GM12878 (cell line): ENCODE results near the gene LIMK1. TPM values are rescaled to one million over a fixed set of nuclear protein-coding genes. Genes with fewer than 3 reads are reported as not detected.

Experiments
- ATAC-seq: fragments of 200-7000 bp; cut with Tn5 transposase; 3 replicates; pipeline ENCODE4 v1.9.1; 2020; ENCODE audit warnings: mild to moderate bottlenecking, moderate library complexity
- BruUV-seq: library from RNA; stranded (reverse); fragments of 400-500 nt; replicated peaks from 2 replicates; lab custom pipeline; 2021; lab: Mats Ljungman, UMichigan
- CTCF ChIA-PET: fragments of 300-600 bp; sonication (Branson Sonifier 250); formaldehyde crosslinking; extraction: SDS; loops from one replicate; lab custom pipeline; 2021; ENCODE audit warnings: inconsistent platforms; lab: Yijun Ruan, JAX
- POLR2A ChIA-PET: fragments of 350-600 bp; formaldehyde crosslinking; extraction: SDS; loops from one replicate; lab custom pipeline; 2021; ENCODE audit warnings: inconsistent platforms; lab: Charles Lee
- RAD21 ChIA-PET: fragments of 300-600 bp; sonication (Branson Sonifier 250); formaldehyde crosslinking; loops from one replicate; lab custom pipeline; 2023; ENCODE audit warnings: antibody characterized with exemption; ENCODE audit not compliant: unreplicated experiment; lab: Charles Lee
- SMC1A ChIA-PET: fragments of 300-600 bp; sonication (Branson Sonifier 250); formaldehyde crosslinking; loops from one replicate; lab custom pipeline; 2023; ENCODE audit not compliant: unreplicated experiment, uncharacterized antibody; lab: Charles Lee
- DNase-seq: peaks from one replicate; pipeline ENCODE4 v3.0.0-alpha.2; 2011; ENCODE audit warnings: low read depth, low spot score
- FAIRE-seq: peaks from 3 replicates; lab custom pipeline; 2011; peaks lifted over from hg19 to GRCh38; lab: Jason Lieb, UNC
- H2AFZ ChIP-seq: 2 replicates; pipeline ENCODE4 v1.6.0; 2011; ENCODE audit warnings: low read depth, low read length, control low read depth; ENCODE audit not compliant: control insufficient read depth
- H3K27ac ChIP-seq: 2 replicates; pipeline ENCODE4 v1.5.1; 2011; ENCODE audit warnings: control low read depth; ENCODE audit not compliant: control insufficient read depth, insufficient read depth
- H3K27me3 ChIP-seq, 2 experiments: replicated peaks in 1 of 2; 2 replicates each; pipeline versions ENCODE4 v1.6.0 to v1.6.1; 2011; ENCODE audit warnings: low read length in 1 of 2; ENCODE audit not compliant: control insufficient read depth in 2 of 2, insufficient read depth in 2 of 2
- H3K36me3 ChIP-seq, 2 experiments: 2 replicates each; pipeline ENCODE4 v1.5.1; 2011; ENCODE audit warnings: low read length in 1 of 2; ENCODE audit not compliant: control insufficient read depth in 2 of 2, insufficient read depth in 2 of 2
- H3K4me1 ChIP-seq: 2 replicates; pipeline ENCODE4 v1.6.1; 2011; ENCODE audit warnings: mild to moderate bottlenecking, low read length, moderate library complexity, mixed read lengths; ENCODE audit not compliant: control insufficient read depth, insufficient read depth
- H3K4me2 ChIP-seq: 2 replicates; pipeline ENCODE4 v1.6.0; 2011; ENCODE audit warnings: control low read depth; ENCODE audit not compliant: control insufficient read depth, insufficient read depth
- H3K4me3 ChIP-seq: fragments of 200-600 bp; sonication (generic); 2 replicates; pipeline ENCODE4 v1.5.1; 2016
- H3K79me2 ChIP-seq: 2 replicates; pipeline ENCODE4 v1.6.0; 2011; ENCODE audit warnings: low read length; ENCODE audit not compliant: control insufficient read depth, insufficient read depth
- H3K9ac ChIP-seq: 2 replicates; pipeline ENCODE4 v1.8.0; 2011; ENCODE audit warnings: low read length, control low read depth, mixed read lengths; ENCODE audit not compliant: control insufficient read depth, insufficient read depth
- H3K9me3 ChIP-seq: replicated peaks from 3 replicates; pipeline ENCODE4 v1.5.1; 2011; ENCODE audit warnings: mild to moderate bottlenecking, low read length; ENCODE audit not compliant: control insufficient read depth, insufficient read depth
- H4K20me1 ChIP-seq: 2 replicates; pipeline ENCODE4 v1.6.0; 2011; ENCODE audit not compliant: control insufficient read depth, insufficient read depth
- BACH1 ChIP-seq: fragments of 450-650 bp; IDR thresholded peaks from 2 replicates; pipeline ENCODE4 v1.6.1; 2017; ENCODE audit warnings: mild to moderate bottlenecking, borderline replicate concordance
- CBFB ChIP-seq: IDR thresholded peaks from 2 replicates; pipeline ENCODE4 v1.6.1; 2016; ENCODE audit warnings: antibody characterized with exemption, low read depth
- IRF4 ChIP-seq: IDR thresholded peaks from 2 replicates; pipeline ENCODE4 v1.6.1; 2011; ENCODE audit warnings: low read depth, low read length
- KLF5 ChIP-seq: fragments of 450-650 bp; IDR thresholded peaks from 2 replicates; pipeline ENCODE4 v1.6.1; 2014; ENCODE audit warnings: mild to moderate bottlenecking; ENCODE audit not compliant: partially characterized antibody
- MEF2B ChIP-seq: fragments of 450-650 bp; IDR thresholded peaks from 2 replicates; pipeline ENCODE4 v1.6.1; 2018; ENCODE audit warnings: mild to moderate bottlenecking, moderate library complexity; ENCODE audit not compliant: partially characterized antibody, poor library complexity, severe bottlenecking
- PML ChIP-seq: IDR thresholded peaks from 2 replicates; pipeline ENCODE4 v1.6.1; 2012; ENCODE audit warnings: low read length, inconsistent platforms
- POLR2A ChIP-seq: IDR thresholded peaks from 2 replicates; pipeline ENCODE4 v1.6.1; 2011; ENCODE audit warnings: low read depth, mild to moderate bottlenecking, low read length
- POU2F2 ChIP-seq: IDR thresholded peaks from 3 replicates; pipeline ENCODE4 v1.6.1; 2011; ENCODE audit warnings: low read depth, mild to moderate bottlenecking, low read length, borderline replicate concordance
- SPI1 ChIP-seq: IDR thresholded peaks from 2 replicates; pipeline ENCODE4 v1.6.1; 2011; ENCODE audit warnings: low read depth, mild to moderate bottlenecking, low read length, moderate library complexity, borderline replicate concordance; ENCODE audit not compliant: insufficient read depth
- YBX1 ChIP-seq: fragments of 450-650 bp; IDR thresholded peaks from 2 replicates; pipeline ENCODE4 v1.6.1; 2016; ENCODE audit warnings: antibody characterized with exemption
- whole genome bisulfite sequencing: methylation state at CpG from one replicate; pipeline ENCODE4 v1.1.6; 2016; ENCODE audit warnings: low lambda C conversion rate; ENCODE audit not compliant: insufficient replicate concordance, insufficient coverage; ENCODE audit errors: missing lambda C conversion rate; 5-methylcytosine and 5-hydroxymethylcytosine counted together
- in situ Hi-C: fragments of 300-500 bp; cut with MboI; formaldehyde crosslinking; loops from 9 replicates; pipeline ENCODE4 v1.14.3; 2018; ENCODE audit warnings: mixed read lengths
- intact Hi-C: fragments of 100-400 bp; cut with micrococcal nuclease; formaldehyde crosslinking; loops from one replicate; pipeline ENCODE4 v1.14.2; 2022; ENCODE audit not compliant: unreplicated experiment
- polyA plus RNA-seq, 11 experiments: library from polyadenylated mRNA; depleted of rRNA in 4 of 11; unstranded in 6 of 11; stranded (reverse) in 5 of 11; fragments of >200 nt; fragmentation: Nextera tagmentation in 4 of 11; fragmentation: Illumina TruSeq in 1 of 11; extraction: Ambion mirVana in 4 of 11; extraction: Trizol in 1 of 11; gene quantifications; 1 replicate in 1 of 11; 2 replicates in 10 of 11; pipeline versions ENCODE4 v1.2.1 to v1.2.3, GENCODE V29; 2011 to 2016; ENCODE audit warnings: inconsistent platforms in 2 of 11, missing spikeins in 2 of 11, low read depth in 1 of 11
- total RNA-seq, 4 experiments: library from RNA; depleted of rRNA in 3 of 4; stranded (reverse); fragments of >200 nt in 3 of 4; fragmentation: Illumina TruSeq in 1 of 4; extraction: Trizol in 1 of 4; gene quantifications; 2 replicates each; pipeline versions ENCODE4 v1.2.1 to v1.2.3, GENCODE V29; 2013 to 2021
- TF ChIP-seq, protein P1 (sequence below): IDR thresholded peaks from 2 replicates; pipeline ENCODE4 v1.6.1; 2012; ENCODE audit warnings: low read depth, low read length, improper control_type of control experiment
- TF ChIP-seq, protein P2 (sequence below): IDR thresholded peaks from 2 replicates; pipeline ENCODE4 v1.6.1; 2011; ENCODE audit warnings: borderline replicate concordance, low read depth, mild to moderate bottlenecking, moderate library complexity, mixed read lengths, low read length; ENCODE audit not compliant: insufficient read depth; ENCODE audit errors: extremely low read length
- TF ChIP-seq, protein P3 (sequence below), 3 experiments: IDR thresholded peaks in 2 of 3; conservative IDR thresholded peaks in 1 of 3; 2 replicates each; pipeline ENCODE4 v1.5.1; 2011; ENCODE audit warnings: low read depth in 3 of 3, low read length in 3 of 3, mild to moderate bottlenecking in 3 of 3, control low read depth in 2 of 3, moderate library complexity in 2 of 3, inconsistent platforms in 1 of 3, mixed read lengths in 1 of 3; ENCODE audit not compliant: control insufficient read depth in 2 of 3, insufficient read depth in 1 of 3; ENCODE audit errors: extremely low read depth in 1 of 3

Gene LIMK1
- total and polyA plus RNA-seq, 10 of the 15 experiments (the other 5 are each of a cell fraction or from before 2014, with no cell fraction given): 0.71 to 59.4 (median 28.8) TPM

DNA sequence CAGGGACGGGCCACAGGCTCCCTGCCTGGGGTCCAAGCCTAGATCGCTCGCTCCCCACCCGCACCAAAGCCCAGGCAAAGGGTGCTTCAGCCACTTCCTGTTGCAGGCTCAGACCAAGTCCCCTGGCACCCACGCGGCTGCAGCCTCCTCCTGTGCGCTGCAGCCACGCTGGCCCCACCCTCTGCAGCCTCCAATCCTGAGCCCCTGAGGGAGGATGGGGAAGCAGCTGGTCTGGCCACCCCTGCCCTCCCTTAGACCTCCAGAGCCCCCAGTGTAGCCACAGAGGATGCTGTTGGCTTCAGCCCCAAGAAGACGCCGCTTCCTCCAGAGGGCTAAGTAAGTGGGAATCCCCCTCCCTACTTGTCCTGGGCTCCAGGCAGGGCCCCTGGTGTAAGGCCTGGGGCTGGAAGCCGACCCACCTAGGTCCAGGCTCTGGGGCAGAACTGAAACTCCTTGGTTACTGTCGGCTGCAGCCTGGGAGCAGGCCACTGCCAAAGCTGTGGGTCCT lies 9.4 kb downstream of the LIMK1 start (continued):
- TF ChIP-seq, protein P1, sequence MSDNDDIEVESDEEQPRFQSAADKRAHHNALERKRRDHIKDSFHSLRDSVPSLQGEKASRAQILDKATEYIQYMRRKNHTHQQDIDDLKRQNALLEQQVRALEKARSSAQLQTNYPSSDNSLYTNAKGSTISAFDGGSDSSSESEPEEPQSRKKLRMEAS: 0 out of 2 replicates have a peak, but pooled peaks have one; percentile 57
- 0 out of 2 replicates have a peak, but pooled peaks have one; percentile 42 for TF ChIP-seq CBFB
- TF ChIP-seq MEF2B: peak; percentile 51
- no peak for TF ChIP-seq IRF4
- peak; percentile 32; the same call in 1 of the 3 replicates for TF ChIP-seq POU2F2
- TF ChIP-seq, protein P2, sequence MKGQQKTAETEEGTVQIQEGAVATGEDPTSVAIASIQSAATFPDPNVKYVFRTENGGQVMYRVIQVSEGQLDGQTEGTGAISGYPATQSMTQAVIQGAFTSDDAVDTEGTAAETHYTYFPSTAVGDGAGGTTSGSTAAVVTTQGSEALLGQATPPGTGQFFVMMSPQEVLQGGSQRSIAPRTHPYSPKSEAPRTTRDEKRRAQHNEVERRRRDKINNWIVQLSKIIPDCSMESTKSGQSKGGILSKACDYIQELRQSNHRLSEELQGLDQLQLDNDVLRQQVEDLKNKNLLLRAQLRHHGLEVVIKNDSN: no peak
- no peak for TF ChIP-seq PML
- TF ChIP-seq KLF5: no peak

DNA sequence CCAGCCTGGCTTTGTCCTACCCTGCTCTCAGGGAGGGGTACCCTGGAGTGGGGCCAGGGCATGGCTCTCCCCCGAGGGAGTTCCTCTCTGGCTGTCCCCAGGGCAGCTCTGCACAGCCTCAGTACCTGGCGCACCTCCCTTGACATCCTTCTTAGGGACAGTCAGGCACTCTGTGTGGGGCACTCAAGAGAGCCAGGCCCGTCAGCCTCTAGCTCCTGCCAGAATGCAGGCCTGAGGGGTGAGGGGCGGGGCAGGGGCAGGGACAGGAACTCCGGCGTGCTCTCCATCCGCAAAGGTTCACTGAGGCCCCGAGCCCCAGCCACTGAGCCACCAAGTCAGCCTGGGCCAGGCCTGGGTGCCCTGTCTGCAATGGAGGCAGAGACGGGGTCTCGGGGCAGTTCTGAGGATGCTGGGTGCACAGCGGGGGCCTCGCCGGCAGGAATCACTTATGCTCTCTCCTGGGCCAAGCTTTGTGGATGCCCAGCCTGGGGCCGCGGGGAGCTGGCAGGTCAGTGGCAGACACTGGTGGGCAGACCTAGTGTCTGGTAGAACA lies 10.1 kb downstream of the LIMK1 start:
- Histone ChIP-seq H3K79me2 (peaks cover 32% of the 10 kb centered on the region), H3K4me2 (peak overlapping the region; percentile 100), H3K9ac (peak overlapping the region; percentile 87), H3K4me1 (peaks cover 26% of the 10 kb centered on the region), H3K4me3 (peak overlapping the region; percentile 80), H3K27me3 (no peaks in the 10 kb centered on the region), H3K36me3 (peaks cover 12% of the 10 kb centered on the region in 2 experiments), H3K27ac (peak overlapping the region; percentile 94), H4K20me1 (no peaks in the 10 kb centered on the region), H3K9me3 (peaks cover 2% of the 10 kb centered on the region; the same call in 2 of the 3 replicates), H2AFZ (peak overlapping the region; percentile 68)
- FAIRE-seq (no peak), ATAC-seq (peak; percentile 29), DNase-seq (no peak)
- BruUV-seq: no TSS peak
- POLR2A ChIA-PET: interaction anchor here (0.6 to 1.9 kb wide), 5 partner anchors 9 to 85 kb away, joined by 3 to 8 read pairs (median 6); partner anchors contain the start of genes EIF4H and LIMK1
- in situ Hi-C loops (no loop called here), intact Hi-C loops (no loop called here)
- RAD21 ChIA-PET: interaction anchor here (2.4 kb wide), 1 partner anchor 11 kb away, joined by 10 read pairs; the partner anchor contains the start of gene LIMK1
- CTCF ChIA-PET: interaction anchor here (1.0 to 2.4 kb wide), 2 partner anchors 9 to 90 kb away, joined by 3 to 7 read pairs; no protein-coding TSS in a partner anchor
- TF ChIP-seq BACH1: no peak
- 0 out of 2 replicates have a peak, but pooled peaks have one; percentile 5 for TF ChIP-seq SPI1
- TF ChIP-seq YBX1: no peak
- TF ChIP-seq, protein P3, sequence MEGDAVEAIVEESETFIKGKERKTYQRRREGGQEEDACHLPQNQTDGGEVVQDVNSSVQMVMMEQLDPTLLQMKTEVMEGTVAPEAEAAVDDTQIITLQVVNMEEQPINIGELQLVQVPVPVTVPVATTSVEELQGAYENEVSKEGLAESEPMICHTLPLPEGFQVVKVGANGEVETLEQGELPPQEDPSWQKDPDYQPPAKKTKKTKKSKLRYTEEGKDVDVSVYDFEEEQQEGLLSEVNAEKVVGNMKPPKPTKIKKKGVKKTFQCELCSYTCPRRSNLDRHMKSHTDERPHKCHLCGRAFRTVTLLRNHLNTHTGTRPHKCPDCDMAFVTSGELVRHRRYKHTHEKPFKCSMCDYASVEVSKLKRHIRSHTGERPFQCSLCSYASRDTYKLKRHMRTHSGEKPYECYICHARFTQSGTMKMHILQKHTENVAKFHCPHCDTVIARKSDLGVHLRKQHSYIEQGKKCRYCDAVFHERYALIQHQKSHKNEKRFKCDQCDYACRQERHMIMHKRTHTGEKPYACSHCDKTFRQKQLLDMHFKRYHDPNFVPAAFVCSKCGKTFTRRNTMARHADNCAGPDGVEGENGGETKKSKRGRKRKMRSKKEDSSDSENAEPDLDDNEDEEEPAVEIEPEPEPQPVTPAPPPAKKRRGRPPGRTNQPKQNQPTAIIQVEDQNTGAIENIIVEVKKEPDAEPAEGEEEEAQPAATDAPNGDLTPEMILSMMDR (IDR thresholded peaks at IDR 0.05 in 2 of 3, conservative IDR thresholded peaks at IDR 0.05 in 1 of 3; ENCODE audit: control insufficient read depth in 2 of 3, extremely low read depth in 1 of 3, insufficient read depth in 1 of 3, low read depth in 3 of 3, low read length in 3 of 3): no peak
- peak; percentile 63; the same call in 1 of the 2 replicates for TF ChIP-seq POLR2A
- WGBS: 5% methylated on average over 15 of the region's 15 CpGs
- SMC1A ChIA-PET: interaction anchor here (1.0 to 1.6 kb wide), 4 partner anchors 10 to 90 kb away, joined by 3 to 4 read pairs (median 3); partner anchors contain the start of gene LIMK1
